GM21717 (cell line): Measurements from ENCODE around the gene SENP8.
"Not testable (repeated sequence)": the region's sequence is repeated elsewhere in the genome, so short reads cannot be mapped to it uniquely, and the experiment has no call there.

ENCODE experiments used
- ATAC-seq: cut with Tn5 transposase; IDR thresholded peaks from one replicate; pipeline ENCODE4 v1.9.1; 2021; ENCODE audit warnings: mild to moderate bottlenecking, moderate library complexity; ENCODE audit not compliant: unreplicated experiment

SENP8 gene

GRCh38 chr15:72118017-72118978 is at the start of gene SENP8, which contains the start of gene MYO9A:
SENP8 (plus strand) TSS chr15:72118403; CDS start chr15:72139624, 21,221 bp downstream.
MYO9A (minus strand) TSS chr15:72118150; CDS start chr15:72046563, 71,587 bp downstream.
- peak; percentile 55 for ATAC-seq

DNA sequence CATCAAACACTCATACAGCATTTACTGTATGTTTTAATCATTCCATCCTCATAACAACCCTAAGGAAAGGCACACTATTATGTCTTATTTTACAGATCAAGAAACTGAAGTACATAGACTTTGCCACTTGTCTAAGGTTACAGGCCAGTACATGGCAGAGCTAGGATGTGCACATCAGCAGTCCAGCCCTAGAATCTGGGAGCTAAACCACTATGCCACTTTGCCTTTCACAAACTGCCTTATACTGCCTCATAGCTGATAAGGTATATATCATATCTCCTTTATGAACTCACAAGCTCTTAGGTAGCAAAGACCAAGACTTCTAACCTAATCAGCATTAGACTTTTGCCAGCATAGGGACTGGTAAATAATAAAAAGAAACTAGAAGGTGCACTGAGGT is 49.3 kb upstream of the SENP8 start:
- ATAC-seq: no peak

DNA sequence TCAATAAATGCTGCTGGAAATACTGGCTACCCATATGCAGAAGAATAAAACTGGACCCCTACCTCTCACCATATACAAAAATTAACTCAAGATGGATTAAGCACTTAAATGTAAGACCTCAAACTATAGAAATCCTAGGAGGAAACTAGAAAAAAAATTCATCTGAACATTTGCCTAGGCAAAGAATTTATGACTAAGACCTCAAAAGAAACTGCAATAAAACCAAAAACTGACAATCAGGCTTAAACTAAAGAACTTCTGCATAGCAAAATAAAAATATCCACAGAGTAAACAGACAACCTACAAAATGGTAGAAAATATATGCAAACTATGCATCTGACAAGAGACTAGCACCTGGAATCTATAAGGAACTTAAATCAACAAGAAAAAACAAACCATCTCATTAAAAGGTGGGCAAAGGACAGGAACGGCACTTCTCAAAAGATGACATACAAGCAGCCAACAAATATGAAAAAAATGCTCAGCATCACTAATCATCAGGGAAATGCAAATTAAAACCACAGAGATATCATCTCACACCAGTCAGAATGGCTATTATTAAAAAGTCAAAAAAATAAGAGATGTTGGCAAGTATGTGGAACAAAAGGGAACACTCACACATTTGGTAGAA is 47.3 kb upstream of the SENP8 start:
- ATAC-seq: no peak

DNA sequence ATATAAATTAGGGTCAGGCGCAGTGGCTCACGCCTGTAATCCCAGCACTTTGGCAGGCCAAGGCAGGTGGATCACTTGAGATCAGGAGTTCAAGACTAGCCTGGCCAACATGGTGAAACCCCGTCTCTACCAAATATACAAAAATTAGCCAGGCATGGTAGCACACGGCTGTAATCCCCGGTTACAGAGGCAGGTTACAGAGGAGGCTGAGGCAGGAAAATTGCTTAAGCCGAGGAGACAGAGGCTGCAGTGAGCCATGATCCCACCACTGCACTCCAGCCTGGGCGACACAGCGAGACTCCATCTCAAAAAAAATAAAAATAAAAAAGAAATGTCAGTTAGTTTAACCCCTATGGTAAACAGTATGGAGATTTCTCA is 46.8 kb upstream of the SENP8 start:
- ATAC-seq: not testable (repeated sequence)

DNA sequence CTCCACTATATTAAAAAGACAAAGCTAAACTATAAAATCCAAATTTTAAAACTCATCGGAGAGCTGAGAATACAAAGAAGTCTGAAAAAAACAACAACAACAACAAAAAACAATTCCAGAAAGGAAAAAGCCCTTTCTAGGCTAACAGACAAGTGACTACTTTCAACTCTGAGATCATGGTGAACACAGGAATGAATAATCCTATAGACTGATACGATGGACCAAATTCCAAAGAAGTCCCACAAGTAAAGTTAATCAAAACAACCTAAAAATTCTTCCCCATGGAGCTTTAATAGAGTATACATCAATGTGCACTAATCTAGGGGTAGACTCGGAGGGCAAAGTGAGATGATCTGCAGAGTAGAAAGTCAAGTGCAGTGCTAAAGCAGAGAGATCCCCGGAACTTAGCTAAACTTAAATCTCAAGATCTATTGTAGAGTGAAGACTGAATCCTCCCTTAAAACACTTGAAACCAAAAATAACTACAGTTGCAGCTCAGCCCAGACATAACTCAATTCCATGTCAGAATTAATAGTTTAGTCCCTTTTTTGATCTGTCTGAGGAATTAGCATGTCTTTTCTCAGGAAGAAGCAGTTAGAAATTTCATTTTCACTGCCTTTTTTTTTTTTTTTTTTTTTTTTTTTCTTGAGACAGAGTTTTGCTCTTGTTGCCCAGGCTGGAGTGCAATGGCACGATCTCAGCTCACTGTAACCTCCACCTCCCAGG is 43.7 kb upstream of the SENP8 start:
- no peak for ATAC-seq

GRCh38 chr15:72077950-72078349 is 40.3 kb upstream of the SENP8 start:
- ATAC-seq: no peak

DNA sequence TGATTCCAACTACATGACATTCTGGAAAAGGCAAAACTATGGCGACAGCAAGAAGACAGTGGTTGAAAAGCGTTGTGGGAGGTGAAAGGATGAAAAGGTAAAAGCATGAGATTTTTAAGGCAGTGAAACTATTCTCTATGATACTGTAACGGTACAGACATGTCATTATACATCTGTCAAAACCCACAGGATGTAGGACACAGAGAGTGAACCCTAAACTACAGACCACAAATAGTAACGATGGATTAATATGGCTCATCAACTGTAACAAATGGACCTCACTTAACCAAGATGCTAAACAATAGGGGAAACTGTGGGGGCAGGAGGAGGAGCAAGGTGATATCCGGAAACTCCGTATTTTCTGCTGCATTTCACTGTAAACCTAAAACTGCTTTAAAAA is 39.3 kb upstream of the SENP8 start:
- ATAC-seq: no peak

DNA sequence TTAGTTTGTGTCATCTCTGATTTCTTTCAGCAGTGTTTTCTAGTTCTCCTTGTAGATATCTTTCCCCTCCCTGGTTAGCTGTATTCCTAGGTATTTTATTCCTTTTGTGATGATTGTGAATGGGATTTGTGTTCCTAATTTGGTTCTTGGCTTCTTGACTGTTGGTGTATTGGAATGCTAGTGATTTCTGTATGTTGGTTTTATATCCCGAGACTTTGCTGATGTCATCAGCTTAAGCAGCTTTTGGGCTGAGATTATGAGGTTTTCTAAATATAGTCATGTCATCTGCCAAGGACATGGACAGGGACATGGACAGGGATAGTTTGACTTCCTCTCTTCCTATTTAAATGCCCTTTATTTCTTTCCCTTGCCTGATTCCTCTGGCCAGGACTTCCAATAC is 36.0 kb upstream of the SENP8 start:
- no peak for ATAC-seq

DNA sequence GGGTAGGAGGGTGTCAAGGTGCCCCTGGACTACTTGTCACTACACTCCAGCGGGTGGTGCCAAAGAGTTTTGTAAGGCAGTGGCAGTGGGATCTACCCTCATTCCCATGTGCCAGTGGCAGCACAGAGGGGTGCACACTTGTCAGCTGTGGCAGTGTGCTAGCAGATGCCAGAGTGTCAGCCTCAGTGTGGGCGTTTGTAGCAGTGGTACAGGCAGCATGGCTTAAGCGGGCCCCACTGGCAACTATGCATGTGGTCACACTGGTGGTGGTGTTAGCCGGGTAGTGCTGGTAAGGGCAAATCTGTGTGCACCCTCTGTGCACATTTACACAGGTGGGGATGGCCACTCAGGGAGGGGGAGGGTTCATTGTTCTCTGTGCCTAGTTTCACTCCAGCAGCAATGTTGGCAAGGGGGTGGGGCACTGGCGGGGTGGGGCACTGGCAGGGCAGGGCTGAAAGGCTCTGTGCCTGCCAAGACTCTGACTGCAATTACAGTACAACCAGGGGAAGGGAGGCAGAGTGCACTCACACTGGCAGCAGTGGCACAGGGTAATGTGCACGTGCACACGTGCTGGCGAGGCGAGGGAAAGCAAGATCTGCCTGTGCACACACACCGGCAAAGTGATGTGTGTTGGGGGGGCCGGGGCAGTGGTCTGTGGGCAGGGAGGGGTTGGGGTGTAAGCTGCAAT is 32.0 kb upstream of the SENP8 start:
- no peak for ATAC-seq

DNA sequence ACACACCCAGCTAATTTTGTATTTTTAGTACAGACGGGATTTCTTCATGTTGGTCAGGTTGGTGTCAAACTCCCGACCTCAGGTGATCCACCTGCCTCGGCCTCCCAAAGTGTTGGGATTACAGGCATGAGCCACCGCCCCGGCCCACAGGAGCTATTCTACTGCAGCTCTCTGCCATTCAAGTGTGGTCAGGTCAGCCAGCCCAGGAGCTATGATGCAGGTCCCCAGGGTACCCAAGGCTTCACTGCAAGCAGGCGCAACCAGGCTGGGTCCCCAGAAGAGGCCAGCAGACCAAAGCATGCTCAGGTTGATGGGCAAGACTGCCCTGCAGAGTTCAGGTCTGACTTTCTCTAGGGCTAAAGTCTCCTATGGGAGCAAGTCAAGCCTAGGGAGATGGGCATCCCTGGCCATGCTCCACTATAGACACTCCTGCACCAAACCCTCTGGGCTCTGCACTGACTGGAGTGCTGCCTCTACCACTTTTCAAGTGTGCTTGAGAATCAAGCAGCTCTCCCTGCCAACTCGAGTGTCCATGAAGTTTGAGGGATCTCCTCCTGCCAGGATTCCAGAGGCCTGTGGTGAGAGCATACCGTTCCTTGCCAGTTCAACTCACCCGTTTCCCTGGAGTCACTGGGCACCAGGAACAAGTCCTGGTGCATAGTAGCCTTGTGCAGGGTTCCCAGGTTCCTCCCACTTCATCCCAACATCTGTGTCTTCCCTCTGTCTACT is 31.1 kb upstream of the SENP8 start:
- ATAC-seq: no peak

DNA sequence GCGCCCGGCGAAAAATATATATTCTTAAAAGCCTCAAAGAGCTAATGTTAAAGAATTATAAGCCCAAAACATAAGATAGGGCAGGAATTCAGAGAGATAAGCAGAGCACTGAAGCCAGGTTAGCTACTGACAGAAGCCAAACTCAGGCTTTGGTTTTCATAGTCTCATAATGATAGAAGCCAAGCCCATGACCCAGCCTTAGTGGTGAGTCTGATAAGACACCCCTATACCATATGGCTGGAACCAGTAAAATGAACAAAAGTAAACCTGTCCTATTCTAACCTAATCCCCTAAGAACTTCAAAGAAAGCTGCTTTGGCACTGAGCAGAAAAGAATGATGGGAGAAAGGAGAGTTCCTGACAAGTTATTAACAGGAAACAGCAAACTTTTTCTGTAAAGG is 26.2 kb upstream of the SENP8 start:
- ATAC-seq: no peak

GRCh38 chr15:72092691-72093090 is 25.5 kb upstream of the SENP8 start:
- no peak for ATAC-seq

DNA sequence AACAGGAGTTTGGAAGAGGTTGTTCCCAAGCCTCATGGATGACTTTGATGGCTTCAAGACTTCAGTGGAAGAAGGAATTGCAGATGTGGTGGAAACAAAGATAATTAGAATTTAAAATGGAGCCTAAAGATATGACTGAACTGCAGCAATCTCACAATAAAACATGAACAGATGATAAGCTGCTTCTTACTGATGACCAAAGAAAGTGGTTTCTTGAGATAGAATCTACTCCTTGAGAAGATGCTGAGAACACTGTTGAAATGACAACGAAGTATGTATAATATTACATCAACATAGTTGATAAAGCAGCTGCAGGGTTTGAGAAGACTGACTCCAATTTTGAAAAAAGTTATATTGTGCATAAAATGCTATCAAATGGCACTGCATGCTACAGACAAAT is 21.4 kb upstream of the SENP8 start:
- ATAC-seq: no peak

DNA sequence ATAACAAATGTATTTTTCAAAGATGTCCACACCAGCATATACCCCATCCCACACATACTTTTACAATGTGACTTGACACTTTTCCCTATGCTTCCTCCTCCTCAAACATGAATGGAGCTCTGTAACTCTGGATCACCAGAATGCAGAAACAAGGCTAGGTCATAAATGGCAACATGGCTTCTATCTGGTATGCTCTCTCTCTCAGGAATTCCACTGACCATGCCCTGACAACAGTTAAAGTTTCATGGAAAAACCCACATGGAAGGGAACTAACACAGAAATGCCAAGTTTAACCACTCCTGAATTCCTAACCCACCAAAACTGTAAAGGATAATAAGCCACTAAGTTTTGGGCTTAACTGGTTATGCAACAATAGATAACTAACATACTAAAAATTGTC is 20.2 kb upstream of the SENP8 start:
- ATAC-seq: no peak

GRCh38 chr15:72099155-72099554 is 19.0 kb upstream of the SENP8 start:
- no peak for ATAC-seq

DNA sequence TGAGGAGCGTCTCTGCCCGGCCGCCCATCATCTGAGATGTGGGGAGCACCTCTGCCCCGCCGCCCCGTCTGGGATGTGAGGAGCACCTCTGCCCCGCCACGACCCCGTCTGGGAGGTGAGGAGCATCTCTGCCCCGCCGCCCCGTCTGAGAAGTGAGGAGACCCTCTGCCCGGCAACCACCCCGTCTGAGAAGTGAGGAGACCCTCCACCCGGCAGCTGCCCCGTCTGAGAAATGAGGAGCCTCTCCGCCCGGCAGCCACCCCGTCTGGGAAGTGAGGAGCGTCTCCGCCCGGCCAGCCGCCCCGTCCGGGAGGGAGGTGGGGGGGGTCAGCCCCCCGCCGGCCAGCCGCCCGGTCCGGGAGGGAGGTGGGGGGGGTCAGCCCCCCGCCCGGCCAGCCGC is 17.7 kb upstream of the SENP8 start:
- not testable (repeated sequence) for ATAC-seq

- no peak for ATAC-seq
Observed at GRCh38 chr15:72105111-72105510, 13.1 kb upstream of the SENP8 start.

DNA sequence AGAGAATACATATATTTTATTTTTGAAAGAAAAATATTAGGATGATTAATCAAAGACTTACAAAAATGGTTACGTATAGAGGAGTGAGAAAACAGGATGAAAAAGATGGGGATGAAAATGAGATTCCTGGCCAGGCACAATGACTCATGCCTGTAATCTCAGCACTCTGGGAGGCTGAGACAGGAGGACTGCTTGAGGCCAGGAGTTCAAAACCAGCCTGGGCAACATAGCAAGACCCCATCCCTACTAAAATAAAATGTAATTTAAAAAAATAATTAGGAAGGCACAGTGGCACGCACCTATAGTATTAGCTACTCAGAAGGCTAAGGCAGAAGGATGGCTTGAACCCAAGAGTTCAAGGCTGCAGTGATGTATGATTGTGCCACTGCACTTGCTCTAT is 12.1 kb upstream of the SENP8 start:
- ATAC-seq: no peak

- no peak for ATAC-seq
Observed at GRCh38 chr15:72110355-72110754, 7.8 kb upstream of the SENP8 start.

- no peak for ATAC-seq
Observed at GRCh38 chr15:72112116-72112515, 6.1 kb upstream of the SENP8 start.
